HG03571 (cell line): ENCODE measurements around the gene SLC66A1.

ENCODE experiments used
- ATAC-seq: cut with Tn5 transposase; IDR thresholded peaks from one replicate; pipeline ENCODE4 v1.9.1; 2021; ENCODE audit not compliant: unreplicated experiment

The SLC66A1 gene

GRCh38 chr1:19360432-19360831 is 48.3 kb downstream of the SLC66A1 start:
- no peak for ATAC-seq

- no peak for ATAC-seq
Measured at GRCh38 chr1:19360843-19361610, 48.9 kb downstream of the SLC66A1 start.

- no peak for ATAC-seq
Measured at GRCh38 chr1:19361611-19362147, 49.6 kb downstream of the SLC66A1 start.

- no peak for ATAC-seq
Measured at GRCh38 chr1:19363536-19364152, 51.5 kb downstream of the SLC66A1 start.

GRCh38 chr1:19365721-19366120 is 53.6 kb downstream of the SLC66A1 start:
- ATAC-seq: no peak

GRCh38 chr1:19366599-19367536 is 54.7 kb downstream of the SLC66A1 start:
- no peak for ATAC-seq

- no peak for ATAC-seq
Measured at GRCh38 chr1:19367584-19368041, 55.5 kb downstream of the SLC66A1 start.

- ATAC-seq: no peak
Measured at GRCh38 chr1:19368050-19368449, 55.9 kb downstream of the SLC66A1 start.

GRCh38 chr1:19368964-19369363 is 56.8 kb downstream of the SLC66A1 start:
- ATAC-seq: no peak

GRCh38 chr1:19369396-19370090 is 57.4 kb downstream of the SLC66A1 start:
- ATAC-seq: no peak

- ATAC-seq: no peak
Measured at GRCh38 chr1:19370453-19371170, 58.5 kb downstream of the SLC66A1 start.

- ATAC-seq: no peak
Measured at GRCh38 chr1:19371226-19372135, 59.4 kb downstream of the SLC66A1 start.

GRCh38 chr1:19372136-19372514 is 60.0 kb downstream of the SLC66A1 start:
- no peak for ATAC-seq

GRCh38 chr1:19372602-19373001 is 60.5 kb downstream of the SLC66A1 start:
- no peak for ATAC-seq

- no peak for ATAC-seq
Measured at GRCh38 chr1:19373211-19374082, 61.3 kb downstream of the SLC66A1 start.

- no peak for ATAC-seq
Measured at GRCh38 chr1:19374083-19374801, 62.1 kb downstream of the SLC66A1 start.

GRCh38 chr1:19374926-19375325 is 62.8 kb downstream of the SLC66A1 start:
- ATAC-seq: no peak
